GM06990 (cell line): ENCODE data around the gene CCL25.

Experiments used
- DNase-seq: peaks from one replicate; pipeline ENCODE4 v3.0.0-alpha.2; 2011; ENCODE audit not compliant: insufficient read length; ENCODE audit errors: extremely low read depth
- H3K27me3 ChIP-seq: replicated peaks from 2 replicates; pipeline ENCODE4 v1.6.0; 2011; ENCODE audit warnings: low read length; ENCODE audit not compliant: control insufficient read depth, insufficient read depth
- H3K36me3 ChIP-seq: 2 replicates; pipeline ENCODE4 v1.5.1; 2011; ENCODE audit warnings: low read length; ENCODE audit not compliant: control insufficient read depth, insufficient read depth
- H3K4me3 ChIP-seq: replicated peaks from 2 replicates; pipeline ENCODE4 v1.5.1; 2011; ENCODE audit warnings: low read depth, mild to moderate bottlenecking, control low read depth, low read length
- TF ChIP-seq, protein P1 (sequence below): IDR thresholded peaks from 2 replicates; pipeline ENCODE4 v1.5.1; 2011; ENCODE audit warnings: low read length, control low read depth, mild to moderate bottlenecking, inconsistent platforms; ENCODE audit not compliant: insufficient read depth, poor library complexity, severe bottlenecking

Gene CCL25

DNA sequence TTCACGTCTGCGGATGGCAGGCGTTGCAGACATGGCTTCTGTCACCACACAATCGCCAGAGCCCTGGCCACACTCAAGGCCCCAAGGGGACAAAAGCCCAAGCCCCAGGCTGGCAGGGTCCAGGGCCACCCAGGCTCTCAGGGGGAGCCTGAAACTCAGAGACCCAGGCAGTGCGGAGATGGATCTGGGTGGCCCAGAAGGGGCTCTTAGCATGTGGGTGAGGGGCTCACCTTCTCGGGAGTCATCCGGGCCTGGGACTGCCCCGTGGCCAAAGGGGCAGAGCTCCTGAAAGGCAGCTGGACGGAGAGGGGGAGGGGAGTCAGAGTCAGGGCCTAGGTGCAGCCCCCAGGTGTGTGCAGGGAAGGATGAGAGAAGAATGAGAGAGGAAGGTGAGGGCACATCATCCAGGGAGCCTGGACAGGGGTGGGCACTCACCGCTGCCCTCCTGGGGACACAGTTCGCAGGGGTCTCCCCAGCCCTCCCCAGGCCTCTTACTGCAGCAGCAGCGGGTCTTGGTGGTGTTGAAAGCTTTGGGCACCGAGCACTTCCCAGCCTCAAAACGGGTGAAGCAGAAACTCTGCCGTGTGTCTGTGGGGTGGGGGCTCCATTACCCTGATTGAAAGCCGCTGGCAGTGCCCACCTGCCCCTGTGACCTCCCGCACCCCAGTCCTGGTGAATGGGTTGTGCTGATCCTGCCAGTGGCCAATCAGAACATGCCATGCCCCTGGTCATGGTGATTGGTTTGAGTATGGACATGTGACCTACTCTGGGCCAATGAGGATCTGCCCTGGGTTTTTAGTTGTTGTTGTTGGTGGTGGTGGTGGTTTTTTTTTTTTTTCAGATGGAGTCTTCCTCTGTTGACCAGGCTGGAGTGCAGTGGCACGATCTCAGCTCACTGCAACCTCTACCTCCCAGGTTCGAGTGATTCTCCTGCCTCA, 37.4 kb downstream of the CCL25 start:
- Histone ChIP-seq H3K4me3 (no peak overlapping the region), H3K27me3 (no peaks in the 10 kb centered on the region), H3K36me3 (no peaks in the 10 kb centered on the region)
- TF ChIP-seq, protein P1, sequence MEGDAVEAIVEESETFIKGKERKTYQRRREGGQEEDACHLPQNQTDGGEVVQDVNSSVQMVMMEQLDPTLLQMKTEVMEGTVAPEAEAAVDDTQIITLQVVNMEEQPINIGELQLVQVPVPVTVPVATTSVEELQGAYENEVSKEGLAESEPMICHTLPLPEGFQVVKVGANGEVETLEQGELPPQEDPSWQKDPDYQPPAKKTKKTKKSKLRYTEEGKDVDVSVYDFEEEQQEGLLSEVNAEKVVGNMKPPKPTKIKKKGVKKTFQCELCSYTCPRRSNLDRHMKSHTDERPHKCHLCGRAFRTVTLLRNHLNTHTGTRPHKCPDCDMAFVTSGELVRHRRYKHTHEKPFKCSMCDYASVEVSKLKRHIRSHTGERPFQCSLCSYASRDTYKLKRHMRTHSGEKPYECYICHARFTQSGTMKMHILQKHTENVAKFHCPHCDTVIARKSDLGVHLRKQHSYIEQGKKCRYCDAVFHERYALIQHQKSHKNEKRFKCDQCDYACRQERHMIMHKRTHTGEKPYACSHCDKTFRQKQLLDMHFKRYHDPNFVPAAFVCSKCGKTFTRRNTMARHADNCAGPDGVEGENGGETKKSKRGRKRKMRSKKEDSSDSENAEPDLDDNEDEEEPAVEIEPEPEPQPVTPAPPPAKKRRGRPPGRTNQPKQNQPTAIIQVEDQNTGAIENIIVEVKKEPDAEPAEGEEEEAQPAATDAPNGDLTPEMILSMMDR, result no peak
- no peak for DNase-seq

DNA sequence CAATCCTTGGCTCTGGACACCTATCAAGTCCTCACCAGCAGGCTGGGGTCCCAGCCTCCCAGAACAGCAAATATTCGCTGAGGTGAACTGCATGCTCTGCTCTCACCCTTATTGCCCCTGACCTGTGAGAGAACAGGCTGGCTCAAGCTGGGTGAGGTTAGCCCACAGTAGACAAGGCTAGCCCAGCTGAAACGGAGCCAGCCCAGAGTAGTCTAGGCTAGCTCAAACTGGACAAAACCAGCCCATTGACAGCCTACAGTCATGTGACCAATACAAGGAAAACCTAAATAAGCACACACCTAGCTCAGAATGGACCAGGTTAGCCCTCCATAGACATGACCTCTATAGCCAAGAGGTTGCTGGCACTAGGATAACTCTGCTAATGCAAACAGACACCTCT, 38.4 kb downstream of the CCL25 start:
- TF ChIP-seq, protein P1, result no peak
- DNase-seq, result no peak
- Histone ChIP-seq H3K27me3 (no peaks in the 10 kb centered on the region), H3K36me3 (no peaks in the 10 kb centered on the region), H3K4me3 (no peak overlapping the region)

DNA sequence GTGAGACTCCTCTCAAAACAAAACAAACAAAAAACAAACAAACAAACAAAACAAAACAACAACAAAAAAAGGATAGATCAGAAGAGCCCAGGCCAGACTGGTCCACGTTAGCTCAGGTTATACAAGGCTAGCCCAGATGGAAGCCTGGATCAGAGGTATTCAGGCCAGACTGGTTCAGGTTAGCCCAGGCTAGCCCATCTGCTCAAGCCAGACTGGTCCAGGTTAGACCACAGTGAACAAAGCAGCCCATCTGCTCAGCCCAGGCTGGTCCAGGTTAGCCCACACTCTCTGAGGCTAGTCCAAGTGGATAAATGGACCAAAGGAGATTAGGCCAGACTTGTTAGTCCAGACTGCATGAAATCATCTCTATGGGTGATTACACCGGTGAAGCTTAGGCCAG, 41.2 kb downstream of the CCL25 start:
- DNase-seq, result no peak
- no peaks in the 10 kb centered on the region for H3K27me3 ChIP-seq
- H3K36me3 ChIP-seq, result no peaks in the 10 kb centered on the region

DNA sequence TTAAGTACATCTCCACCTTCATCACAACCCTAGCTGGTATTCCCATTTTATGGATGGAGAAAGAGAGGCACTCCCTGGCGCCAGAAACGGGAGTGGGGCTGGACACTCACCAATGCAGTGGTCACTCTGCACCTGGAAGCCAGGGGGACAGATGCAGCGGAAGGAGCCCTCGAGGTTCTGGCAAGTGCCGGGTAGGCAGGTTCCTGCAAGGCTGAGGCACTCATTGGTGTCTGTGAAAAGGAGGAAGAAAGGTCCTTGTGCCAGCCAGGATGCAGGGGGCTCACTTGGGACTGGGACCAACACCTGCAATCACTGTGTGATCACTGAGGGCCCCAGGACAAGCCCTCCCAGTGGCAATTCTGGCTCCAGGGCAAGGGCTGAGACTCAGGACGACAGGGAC, 41.8 kb downstream of the CCL25 start:
- DNase-seq, result no peak
- Histone ChIP-seq H3K27me3 (no peaks in the 10 kb centered on the region), H3K36me3 (no peaks in the 10 kb centered on the region), H3K4me3 (no peak overlapping the region)
- TF ChIP-seq, protein P1, result no peak

More for the DNA sequence above, 41.2 kb downstream of the CCL25 start:
- H3K4me3 ChIP-seq, result no peak overlapping the region
- TF ChIP-seq, protein P1, result no peak

DNA sequence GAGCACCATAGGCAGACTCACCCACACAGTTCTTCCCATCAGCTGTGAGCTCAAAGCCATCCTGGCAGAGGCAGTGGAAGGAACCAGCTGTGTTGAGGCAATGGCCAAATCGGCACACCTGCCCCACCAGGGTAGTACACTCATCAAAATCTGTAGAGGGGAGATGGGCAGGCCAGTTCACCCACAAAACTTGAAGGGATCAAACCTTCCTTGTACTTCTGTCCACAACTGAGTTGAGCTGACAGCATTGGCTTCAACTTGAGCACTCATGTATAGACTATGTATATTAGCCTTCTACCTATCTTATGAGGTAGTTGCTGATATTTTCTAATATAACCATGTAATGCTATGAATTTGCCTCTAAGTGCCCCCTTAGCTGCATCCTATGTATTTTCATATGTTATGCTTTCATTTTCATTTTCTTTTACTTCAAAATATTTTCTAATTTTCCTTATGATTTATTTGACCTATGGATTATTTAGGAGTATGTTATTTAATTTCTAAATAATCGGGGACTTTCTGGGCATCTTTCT, 42.9 kb downstream of the CCL25 start:
- Histone ChIP-seq H3K27me3 (no peaks in the 10 kb centered on the region), H3K4me3 (no peak overlapping the region), H3K36me3 (no peaks in the 10 kb centered on the region)
- TF ChIP-seq, protein P1, result no peak
- no peak for DNase-seq

DNA sequence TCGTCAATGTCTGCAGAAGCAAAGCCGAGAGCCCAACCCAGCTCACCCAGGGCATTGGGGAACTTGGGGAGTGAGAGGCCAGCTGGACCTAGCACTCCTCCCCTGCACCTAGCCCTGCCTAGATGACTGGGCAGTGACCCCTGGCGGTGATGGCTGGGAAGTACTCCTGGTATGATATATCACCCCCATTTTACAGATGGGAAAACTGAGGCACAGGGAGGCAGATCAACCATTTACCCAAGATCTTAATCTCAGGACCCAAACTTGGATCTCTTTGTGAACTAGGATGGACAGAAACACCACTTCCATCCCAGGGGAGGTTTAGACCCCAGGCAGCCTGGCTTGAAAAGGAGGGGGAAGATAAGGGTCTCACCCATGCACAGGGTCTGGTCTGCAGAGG, 43.5 kb downstream of the CCL25 start:
- no peak for DNase-seq
- no peaks in the 10 kb centered on the region for H3K27me3 ChIP-seq
- H3K4me3 ChIP-seq, result no peak overlapping the region
- no peaks in the 10 kb centered on the region for H3K36me3 ChIP-seq
- TF ChIP-seq, protein P1, result peak; percentile 33
